Sciatic nerve (tissue), 2 donors: ENCODE measurements around the gene TDP1. TPM values are rescaled to one million over a fixed set of nuclear protein-coding genes. Genes with fewer than 3 reads are reported as not detected.

Experiments
- ATAC-seq: fragments of 200-7000 bp; cut with Tn5 transposase; one replicate; pipeline ENCODE4 v1.9.1; 2020; ENCODE audit warnings: mild to moderate bottlenecking, moderate library complexity
- DNase-seq: peaks from one replicate; pipeline ENCODE4 v3.0.0-alpha.2; 2020; ENCODE audit warnings: low spot score
- intact Hi-C: fragments of 100-400 bp; cut with DNase I; formaldehyde crosslinking; loops from one replicate; pipeline ENCODE4 v1.14.2; 2022
- total RNA-seq: library from RNA; stranded (reverse); fragmentation: NEBNext Ultra II Directional; extraction: Animal tissue kit (Norgen Biotek cat#: 25700); gene quantifications from one replicate; pipeline ENCODE4 v1.2.1, GENCODE V29; 2021
- donor health status: DM: no; HTN: no; CAD: no.
- donor health status: DM: no; HTN: no; CAD: no.

The TDP1 gene
- total RNA-seq, 1 donor from 2014 or later = 12.7 TPM

DNA sequence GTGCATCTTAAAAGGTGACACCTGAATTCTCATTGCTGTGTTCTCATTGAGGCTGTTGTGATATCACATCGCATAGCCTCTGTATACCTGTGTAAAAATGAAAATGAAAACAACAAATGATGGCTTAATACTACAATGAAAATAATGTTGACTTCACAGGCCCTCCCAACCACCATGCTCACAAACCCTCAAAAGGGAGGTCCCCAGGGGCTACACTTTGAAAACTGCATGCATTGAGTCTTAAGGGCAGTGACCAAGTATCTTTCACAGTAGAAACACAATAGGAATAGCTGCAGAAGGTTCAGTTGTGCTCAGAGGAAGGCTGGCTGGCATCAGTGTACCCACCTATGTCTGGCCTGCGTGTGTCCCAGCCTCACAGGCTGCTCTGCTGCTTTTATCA lies 78.4 kb downstream of the TDP1 start:
- intact Hi-C loops = no loop called here
- no peak for ATAC-seq
- no peak for DNase-seq

DNA sequence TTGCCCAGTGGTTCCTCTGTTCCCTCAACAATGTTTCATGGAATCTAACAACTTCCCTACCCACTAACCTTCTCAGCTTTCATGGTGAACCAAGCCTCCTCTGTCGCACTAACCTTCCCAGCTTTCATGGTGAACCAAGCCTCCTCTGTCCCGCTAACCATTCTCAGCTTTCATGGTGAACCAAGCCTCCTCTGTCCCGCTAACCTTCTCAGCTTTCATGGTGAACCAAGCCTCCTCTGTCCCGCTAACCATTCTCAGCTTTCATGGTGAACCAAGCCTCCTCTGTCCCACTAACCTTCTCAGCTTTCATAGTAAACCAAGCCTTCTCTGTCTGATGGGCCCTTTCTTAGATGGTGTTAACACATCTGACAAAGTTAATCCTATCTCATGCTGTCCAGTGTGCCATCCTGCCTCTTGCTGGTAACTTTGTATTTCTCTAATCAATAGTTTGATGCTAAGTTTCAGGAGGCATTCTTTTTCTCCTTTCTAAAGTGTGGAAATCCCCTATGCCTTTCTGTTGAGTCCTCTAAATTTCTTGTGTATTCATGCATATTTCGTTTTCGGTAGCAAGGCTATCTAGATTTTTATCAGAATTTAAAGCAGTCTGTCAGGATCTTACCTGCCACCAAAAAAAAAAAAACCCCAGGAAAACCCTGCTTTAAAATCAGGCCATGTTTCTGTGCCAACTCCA lies 79.3 kb downstream of the TDP1 start:
- DNase-seq = no peak
- intact Hi-C loops = no loop called here
- no peak for ATAC-seq

DNA sequence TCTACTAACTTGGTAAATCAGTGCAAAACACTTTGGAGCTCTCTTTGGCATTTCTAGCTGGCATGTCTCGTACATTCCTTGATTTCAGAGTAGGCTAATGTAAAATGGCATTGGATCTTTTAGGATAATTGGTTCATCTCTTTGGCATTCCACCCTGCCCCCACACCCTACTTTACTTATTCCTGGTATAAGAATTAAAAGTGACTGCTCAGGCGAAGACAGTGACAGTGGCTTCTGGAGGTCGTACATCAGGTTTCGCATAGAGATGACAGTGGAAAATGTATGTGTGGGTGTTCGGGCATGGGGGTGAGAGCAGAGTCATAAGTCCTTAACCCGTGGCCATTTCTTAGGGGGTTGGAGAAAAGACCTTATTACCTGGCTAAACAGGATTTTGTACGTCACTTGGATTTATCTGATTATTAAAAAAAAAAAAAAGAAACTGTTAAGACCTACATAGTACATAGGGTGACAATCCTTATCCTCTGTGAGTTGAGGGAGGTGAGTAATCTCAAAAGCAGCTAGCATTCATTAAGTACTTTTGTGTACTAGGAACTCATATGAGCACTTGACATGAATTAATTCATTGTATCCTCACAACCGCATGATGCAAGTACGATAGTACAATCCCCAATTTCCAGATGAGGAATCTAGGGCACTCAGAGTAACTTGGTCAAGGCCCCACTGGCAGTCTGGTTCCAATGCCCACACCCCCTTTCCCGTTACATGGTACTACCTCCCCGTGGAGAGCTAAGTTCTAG lies 83.7 kb downstream of the TDP1 start:
- DNase-seq = no peak
- intact Hi-C loops = no loop called here
- no peak for ATAC-seq

DNA sequence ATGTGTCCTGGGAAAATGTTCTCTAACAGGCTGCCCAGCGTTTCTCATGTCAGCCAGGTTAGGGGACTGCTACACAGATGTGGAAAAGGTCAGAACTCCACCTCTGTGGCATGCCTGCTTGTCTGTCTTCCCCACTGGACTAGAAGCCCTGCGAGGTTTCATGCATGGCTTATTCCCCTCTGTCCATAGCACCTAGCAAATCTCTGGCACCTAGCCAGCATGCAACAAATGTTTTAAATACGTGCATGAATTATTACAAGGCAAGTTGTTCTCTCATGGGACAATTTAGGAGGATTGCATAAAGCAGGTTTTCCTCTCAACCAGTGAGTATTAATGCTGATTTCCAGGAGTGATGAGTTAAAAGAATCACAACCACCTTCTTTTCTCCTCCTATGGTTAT lies 84.7 kb downstream of the TDP1 start:
- no peak for DNase-seq
- no peak for ATAC-seq
- intact Hi-C loops = no loop called here

DNA sequence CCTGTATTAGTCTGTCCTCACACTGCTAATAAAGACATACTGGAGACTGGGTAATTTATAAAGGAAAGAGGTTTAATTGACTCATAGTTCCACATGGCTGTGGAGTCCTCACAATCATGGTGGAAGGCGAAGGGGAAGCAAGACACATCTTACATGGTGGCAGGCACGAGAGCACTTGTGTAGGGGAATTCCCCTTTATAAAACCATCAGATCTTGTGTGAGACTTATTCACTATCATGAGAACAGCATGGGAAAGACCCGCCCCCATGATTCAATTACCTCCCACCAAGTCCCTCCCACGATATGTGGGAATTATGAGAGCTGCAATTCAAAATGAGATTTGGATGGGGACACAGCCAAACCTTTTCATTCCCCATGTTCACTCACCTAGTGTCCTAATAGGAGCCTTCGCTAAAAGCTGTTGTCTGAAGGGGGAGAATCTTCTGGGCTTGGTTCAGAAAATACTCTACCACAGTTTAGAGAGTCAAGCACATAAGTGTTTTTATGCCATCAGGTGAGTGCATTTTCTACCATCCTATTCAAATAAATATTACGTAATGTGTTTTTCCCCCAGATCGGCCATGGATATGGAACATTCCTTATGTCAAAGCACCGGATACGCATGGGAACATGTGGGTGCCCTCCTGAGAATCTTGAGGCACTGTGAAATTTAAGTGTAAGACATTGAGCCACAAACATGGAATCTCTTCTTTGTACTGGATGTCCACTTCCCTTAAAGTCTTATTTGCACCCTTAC lies 86.9 kb downstream of the TDP1 start:
- intact Hi-C loops = no loop called here
- ATAC-seq (no peak), DNase-seq (no peak)

DNA sequence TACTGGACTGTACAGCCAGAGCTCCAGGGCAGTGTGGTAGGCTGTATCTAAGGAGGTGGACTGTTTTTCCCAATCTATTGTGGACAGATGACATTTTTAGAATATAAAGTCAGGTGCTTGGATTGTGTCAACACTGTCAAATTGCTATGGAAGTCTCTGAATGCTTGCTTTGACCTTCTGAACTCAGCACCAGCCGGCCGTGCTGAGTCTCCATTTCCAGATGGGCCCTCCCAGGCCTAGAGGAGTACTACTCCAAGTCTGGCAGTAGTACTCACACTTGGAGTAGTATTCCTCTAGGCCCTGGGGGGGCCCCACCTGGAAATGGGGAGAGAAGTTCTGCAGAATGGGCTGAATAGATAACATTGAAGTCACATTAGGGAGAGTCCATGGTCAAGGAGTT lies 89.9 kb downstream of the TDP1 start:
- intact Hi-C loops = no loop called here
- DNase-seq = no peak
- no peak for ATAC-seq

DNA sequence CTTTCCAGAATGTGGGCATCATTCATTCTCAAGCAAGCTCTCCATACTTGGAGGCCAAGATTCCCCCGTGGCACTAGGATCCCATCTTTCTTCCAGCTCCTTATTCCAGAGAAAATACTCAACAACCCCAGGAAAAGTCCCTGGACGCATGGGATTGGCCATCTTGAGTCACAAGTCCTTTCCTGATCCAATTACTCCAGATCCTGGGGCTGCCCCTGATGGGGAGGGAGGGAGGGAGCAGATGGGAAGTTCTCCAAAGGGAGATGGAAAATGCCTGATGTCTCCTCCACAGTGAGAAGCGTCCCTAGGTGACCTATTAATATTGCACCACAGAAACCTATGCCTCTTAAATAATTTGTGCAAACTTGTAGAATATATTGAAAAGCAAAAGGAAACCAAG lies 93.7 kb downstream of the TDP1 start:
- intact Hi-C loops = no loop called here
- DNase-seq (no peak), ATAC-seq (no peak)

DNA sequence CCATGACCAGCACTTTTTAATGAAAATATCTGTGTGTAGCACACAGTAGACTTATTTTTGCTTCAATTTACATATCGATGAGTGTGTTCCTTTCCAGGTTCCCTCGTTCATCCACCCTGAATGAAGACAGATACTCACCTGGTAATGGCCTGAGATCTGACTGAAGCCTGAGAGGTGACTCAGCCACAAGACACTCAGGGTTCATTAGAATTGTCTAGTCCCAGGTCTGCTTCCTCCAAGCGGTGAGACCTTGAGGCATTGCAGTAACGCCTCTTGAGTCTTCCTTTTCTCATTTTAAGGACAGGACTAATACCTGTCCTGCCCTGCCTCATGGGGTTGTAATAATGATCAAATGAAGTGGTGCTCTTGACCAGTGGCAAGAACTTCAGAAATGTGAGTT lies 94.5 kb downstream of the TDP1 start:
- DNase-seq = no peak
- intact Hi-C loops = no loop called here
- ATAC-seq = no peak

DNA sequence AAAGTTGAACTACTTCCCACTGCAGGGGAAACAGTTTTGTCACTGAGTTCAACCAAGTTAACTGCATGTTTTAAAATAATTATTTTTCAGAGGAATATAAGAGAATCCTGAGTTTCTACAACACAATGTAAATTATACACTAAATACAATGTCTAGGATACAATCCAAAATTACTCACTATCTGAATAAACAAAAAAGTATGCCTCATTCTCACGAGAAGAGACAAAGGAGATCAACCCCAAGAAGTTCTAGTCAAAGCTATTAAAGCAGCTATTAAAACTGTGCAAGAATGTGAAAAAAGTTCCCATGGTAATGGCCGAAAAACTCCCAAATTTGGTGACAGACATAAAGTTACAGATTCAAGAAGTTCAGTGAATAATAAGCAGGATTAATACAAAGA lies 97.3 kb downstream of the TDP1 start:
- ATAC-seq = no peak
- DNase-seq = no peak
- intact Hi-C loops = no loop called here

DNA sequence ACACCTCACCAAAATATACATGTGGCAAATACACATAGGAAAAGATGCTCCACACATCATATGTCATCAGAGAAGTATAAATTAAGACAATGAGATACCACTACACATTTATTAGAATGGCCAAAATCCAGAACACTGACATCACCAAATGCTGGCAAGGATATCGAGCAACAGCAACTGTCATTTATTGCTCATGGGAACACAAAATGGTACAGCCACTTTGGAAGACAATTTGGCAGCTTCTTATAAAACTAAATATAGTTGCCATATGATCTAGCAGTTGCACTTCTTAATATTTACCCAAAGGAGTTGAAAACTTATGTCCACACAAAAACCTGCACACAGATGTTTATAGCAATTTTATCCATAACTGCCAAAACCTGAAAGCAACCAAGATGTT lies 99.1 kb downstream of the TDP1 start:
- intact Hi-C loops = no loop called here
- DNase-seq (no peak), ATAC-seq (no peak)

DNA sequence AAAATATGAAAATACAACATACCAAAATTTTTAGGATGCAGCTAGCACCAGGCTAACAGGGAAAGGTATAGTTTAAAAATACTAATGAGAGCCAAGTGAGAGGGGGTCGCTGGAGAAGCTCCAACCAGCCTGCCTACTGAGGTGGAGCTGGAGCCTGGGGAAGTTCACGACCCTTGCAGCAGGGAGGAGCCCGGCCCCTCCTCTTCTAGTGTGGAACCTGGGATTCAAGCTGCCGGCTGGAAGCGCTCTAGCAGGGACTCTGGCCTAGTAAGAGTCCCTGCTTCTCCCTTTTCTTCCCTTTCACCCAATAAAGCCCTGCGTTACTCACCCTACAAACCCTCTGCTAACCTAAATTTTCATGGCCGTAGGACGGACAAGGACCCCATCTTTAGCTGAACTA lies 101.1 kb downstream of the TDP1 start:
- ATAC-seq (no peak), DNase-seq (no peak)
- intact Hi-C loops = no loop called here

DNA sequence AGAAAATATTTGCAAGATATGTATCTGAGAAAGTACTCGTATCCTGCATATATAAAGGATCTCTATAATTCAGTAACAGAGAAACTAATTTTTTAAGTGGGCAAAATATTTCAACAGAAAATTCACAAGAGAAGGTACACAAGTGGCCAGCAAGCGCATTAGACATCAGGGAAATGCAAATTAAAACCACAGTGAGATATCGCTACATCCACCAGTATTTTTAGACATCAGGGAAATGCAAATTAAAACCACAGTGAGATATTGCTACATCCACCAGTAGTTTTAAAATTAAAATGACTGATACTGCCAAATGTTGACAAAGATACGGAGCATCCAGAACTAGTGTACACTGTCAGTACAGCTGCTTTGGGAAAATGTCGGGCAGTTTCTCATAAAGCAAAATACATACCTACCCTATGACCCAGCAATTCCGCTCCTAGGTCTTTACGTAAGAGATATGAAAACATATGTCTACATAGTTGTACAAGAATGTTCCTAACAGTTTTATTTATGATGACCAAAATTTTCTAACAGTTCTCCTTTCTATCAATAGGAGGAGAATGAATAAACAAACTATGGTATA lies 103.2 kb downstream of the TDP1 start:
- no peak for ATAC-seq
- DNase-seq = no peak
- intact Hi-C loops = no loop called here

DNA sequence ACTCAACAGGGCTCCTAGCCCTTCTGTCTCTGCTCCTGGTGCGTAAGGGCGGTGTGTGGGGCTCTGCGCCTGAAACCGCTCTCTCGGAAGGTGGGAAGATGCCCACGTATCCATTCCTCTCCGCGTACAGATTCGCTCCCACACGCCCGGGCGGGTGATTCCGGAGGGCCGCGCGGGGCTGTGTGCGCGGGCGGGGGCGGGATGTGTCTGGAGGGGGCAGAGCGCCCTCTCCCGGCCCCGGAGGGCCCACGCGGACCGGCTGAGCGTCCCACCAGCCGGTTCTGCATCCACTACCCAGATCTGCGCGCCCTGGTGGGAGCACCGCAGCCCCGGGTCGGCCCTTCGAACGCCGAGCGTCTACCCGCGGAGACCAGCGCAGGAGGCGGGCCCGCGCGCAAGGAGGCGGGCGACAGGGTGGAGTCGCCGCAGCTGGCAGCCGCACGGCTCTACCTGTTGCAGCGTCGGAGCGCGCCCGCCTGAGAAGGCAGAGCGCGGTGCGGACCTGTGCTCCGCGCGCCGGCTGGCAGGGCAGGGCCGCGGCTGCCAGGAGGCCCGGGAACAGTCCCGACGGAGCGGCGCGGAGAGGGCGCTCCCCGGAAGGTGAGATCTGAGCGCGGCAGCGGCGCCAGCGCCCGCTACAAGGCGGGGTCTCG lies 104.7 kb downstream of the TDP1 start:
- peak; percentile 49 for ATAC-seq
- DNase-seq = no peak
- intact Hi-C loops = no loop called here

DNA sequence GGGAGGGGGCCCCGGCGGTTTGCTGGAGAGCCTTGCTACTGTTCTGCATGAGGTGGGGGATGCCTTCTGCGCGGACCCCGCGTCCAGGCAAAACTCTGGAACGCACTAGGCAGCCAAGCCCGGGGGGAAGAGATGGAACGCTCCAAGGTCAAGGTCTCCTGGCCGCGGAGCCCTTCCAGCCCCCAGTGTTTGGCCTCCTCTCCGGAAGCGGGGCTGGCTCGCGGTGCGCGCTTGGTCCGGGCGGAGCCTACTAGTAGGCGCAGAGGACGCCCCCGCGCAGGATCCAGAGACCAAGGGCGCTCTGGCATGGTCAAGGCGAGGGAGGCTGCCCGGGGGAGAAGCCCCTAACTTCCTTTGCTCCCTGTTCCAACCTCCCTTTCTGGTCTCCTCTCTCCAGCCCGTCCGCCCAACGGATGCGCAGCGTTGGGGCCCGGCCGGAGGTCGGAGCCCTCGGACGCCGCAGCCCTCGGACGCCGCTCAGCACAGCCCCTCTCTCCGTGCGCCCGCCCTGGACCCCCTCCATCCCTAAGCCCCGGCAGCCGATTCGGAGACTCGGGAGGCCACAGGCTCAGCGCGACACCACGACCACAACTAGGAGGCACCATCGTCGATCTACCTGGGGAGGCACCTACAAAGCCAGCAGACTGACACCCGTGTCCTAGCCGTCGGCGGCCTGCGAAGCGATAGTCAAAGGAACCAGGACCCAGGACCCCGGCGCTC lies 105.4 kb downstream of the TDP1 start:
- ATAC-seq = no peak
- intact Hi-C loops = no loop called here
- DNase-seq = no peak

DNA sequence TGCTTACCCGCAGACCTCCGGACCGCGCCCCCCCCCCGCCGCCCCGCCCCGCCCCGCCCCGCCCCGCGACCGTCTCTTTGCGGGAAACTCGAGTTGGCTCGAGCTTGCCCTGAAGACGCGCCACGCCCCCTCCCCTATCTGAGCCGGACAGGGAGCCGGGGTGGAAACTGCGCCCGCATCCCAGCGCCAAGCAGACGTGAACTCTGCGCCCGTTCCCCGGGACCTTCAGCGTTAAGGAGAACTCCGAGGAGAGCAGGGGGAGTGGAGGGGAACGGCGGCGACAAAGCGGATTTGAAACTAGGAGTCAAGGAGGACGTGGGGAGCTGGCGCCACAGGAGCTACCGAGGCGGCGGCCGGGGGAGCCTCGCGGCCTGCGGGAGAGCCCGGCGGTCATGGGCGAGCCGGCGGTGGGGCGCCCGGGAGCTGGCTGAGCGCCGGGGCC lies 106.0 kb downstream of the TDP1 start, which contains the start of gene KCNK13:
Gene KCNK13, plus strand, starts transcription at position 310 of the 442 bp plus-strand sequence. CDS start 212 bp downstream, outside the sequence.
- DNase-seq (no peak), ATAC-seq (no peak)
- intact Hi-C loops = no loop called here

DNA sequence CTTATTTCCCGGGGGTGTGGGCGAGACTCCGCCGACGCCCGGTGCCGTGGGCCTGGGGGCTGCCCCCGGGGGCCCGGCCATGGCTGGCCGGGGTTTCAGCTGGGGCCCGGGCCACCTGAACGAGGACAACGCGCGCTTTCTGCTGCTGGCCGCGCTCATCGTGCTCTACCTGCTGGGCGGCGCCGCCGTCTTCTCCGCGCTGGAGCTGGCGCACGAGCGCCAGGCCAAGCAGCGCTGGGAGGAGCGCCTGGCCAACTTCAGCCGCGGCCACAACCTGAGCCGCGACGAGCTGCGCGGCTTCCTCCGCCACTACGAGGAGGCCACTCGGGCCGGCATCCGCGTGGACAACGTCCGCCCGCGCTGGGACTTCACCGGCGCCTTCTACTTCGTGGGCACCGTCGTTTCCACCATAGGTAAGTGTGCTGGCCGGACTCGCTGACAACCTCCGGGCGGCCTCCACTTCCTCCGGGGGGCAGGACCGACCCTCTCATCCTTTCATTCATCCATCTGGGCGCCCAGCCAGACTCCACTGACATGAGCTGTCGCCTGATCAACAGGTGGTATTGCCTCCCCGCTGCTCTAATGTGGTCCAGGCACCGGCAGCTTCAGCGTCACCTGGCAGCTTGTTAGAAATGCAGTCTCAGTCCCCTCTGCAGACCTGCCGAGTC lies 106.5 kb downstream of the TDP1 start:
- no peak for DNase-seq
- intact Hi-C loops = no loop called here

DNA sequence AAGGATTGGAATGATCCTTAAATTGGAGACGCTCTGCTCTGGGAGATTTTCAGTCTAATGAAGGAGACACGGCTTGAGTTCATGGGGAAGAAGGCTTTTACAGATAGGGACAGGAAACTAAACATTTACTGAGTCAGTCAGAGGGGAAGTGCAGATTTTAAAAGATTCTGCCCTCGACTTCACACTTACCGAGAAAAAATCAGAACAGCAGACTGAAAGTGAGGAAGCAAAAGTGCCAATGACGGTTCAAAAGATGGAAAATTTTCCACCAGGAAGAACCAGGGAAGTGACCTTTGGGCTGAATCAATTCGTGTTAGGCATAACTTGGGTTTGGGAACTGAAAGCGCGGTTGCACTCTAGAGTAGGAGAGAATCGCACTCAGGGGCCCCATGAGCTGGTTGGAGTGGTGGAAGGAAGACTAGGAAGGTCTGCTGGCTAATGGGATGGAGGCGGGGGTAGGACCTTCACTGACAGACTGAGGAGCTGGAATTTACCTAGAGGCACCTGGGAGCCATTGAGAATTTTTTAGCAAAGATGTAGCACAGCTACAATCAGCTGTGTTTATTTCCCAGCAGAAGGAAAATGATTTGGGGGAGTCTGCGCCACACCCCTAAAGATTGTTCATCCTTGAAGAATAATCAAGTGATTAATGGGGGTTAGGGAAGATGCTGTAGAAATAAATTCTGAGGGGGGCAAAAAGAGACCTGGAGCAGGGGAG lies 107.3 kb downstream of the TDP1 start:
- DNase-seq = no peak
- no peak for ATAC-seq
- intact Hi-C loops = no loop called here

More for the DNA sequence above, 106.5 kb downstream of the TDP1 start:
- ATAC-seq = no peak
